COLO829 (cell line): ENCODE data around the gene TNFAIP8.
"Not testable (repeated sequence)": the region's sequence is repeated elsewhere in the genome, so short reads cannot be mapped to it uniquely, and the experiment has no call there.

Experiments
- DNase-seq: peaks from one replicate; pipeline ENCODE4 v3.0.0; 2012; ENCODE audit warnings: low spot score

TNFAIP8 gene

GRCh38 chr5:119427060-119427459 is 71.2 kb downstream of the TNFAIP8 start:
- DNase-seq: no peak

- not testable (repeated sequence) for DNase-seq
Observed at GRCh38 chr5:119427596-119427995, 71.8 kb downstream of the TNFAIP8 start.

GRCh38 chr5:119428166-119428565 is 72.3 kb downstream of the TNFAIP8 start:
- DNase-seq: not testable (repeated sequence)

GRCh38 chr5:119428574-119428973 is 72.8 kb downstream of the TNFAIP8 start:
- DNase-seq: not testable (repeated sequence)

- DNase-seq: not testable (repeated sequence)
Observed at GRCh38 chr5:119432674-119433237, 76.9 kb downstream of the TNFAIP8 start.

- DNase-seq: no peak
Observed at GRCh38 chr5:119435436-119436132, 79.8 kb downstream of the TNFAIP8 start.

- not testable (repeated sequence) for DNase-seq
Observed at GRCh38 chr5:119437785-119438586, 82.2 kb downstream of the TNFAIP8 start.

GRCh38 chr5:119438587-119438917 is 82.7 kb downstream of the TNFAIP8 start:
- DNase-seq: not testable (repeated sequence)

GRCh38 chr5:119439140-119439631 is 83.4 kb downstream of the TNFAIP8 start:
- no peak for DNase-seq

GRCh38 chr5:119439632-119440031 is 83.8 kb downstream of the TNFAIP8 start:
- not testable (repeated sequence) for DNase-seq

GRCh38 chr5:119444643-119445042 is 88.8 kb downstream of the TNFAIP8 start:
- DNase-seq: not testable (repeated sequence)

GRCh38 chr5:119445544-119445943 is 89.7 kb downstream of the TNFAIP8 start:
- no peak for DNase-seq
